GM19372 (cell line): ENCODE results near the gene FDCSP.
"Not testable (repeated sequence)": the region's sequence is repeated elsewhere in the genome, so short reads cannot be mapped to it uniquely, and the experiment has no call there.

ENCODE experiments used
- ATAC-seq: cut with Tn5 transposase; IDR thresholded peaks from one replicate; pipeline ENCODE4 v1.9.1; 2021; ENCODE audit warnings: mild to moderate bottlenecking, low read depth, moderate library complexity; ENCODE audit not compliant: unreplicated experiment

Gene FDCSP

GRCh38 chr4:70239131-70239883, 13.4 kb downstream of the FDCSP start:
- ATAC-seq: no peak

GRCh38 chr4:70239884-70240591, 14.1 kb downstream of the FDCSP start:
- ATAC-seq: no peak

- ATAC-seq: not testable (repeated sequence)
Observed at GRCh38 chr4:70242297-70242696, 16.4 kb downstream of the FDCSP start, which contains the start of gene CSN3. CSN3 (plus strand) TSS chr4:70242597; CDS start chr4:70244820, 2,223 bp downstream.

- no peak for ATAC-seq
Observed at GRCh38 chr4:70243091-70243490, 17.2 kb downstream of the FDCSP start.

GRCh38 chr4:70251250-70251944, 25.5 kb downstream of the FDCSP start:
- no peak for ATAC-seq

- ATAC-seq: no peak
Observed at GRCh38 chr4:70251945-70252277, 26.0 kb downstream of the FDCSP start.

- ATAC-seq: no peak
Observed at GRCh38 chr4:70269674-70270073, 43.8 kb downstream of the FDCSP start.

- no peak for ATAC-seq
Observed at GRCh38 chr4:70277121-70277520, 51.2 kb downstream of the FDCSP start.

GRCh38 chr4:70280567-70280966, 54.6 kb downstream of the FDCSP start:
- no peak for ATAC-seq
